SW 1271 (cell line): ENCODE data around the gene CALHM2.
A peak's percentile ranks its signal among the peaks of the same experiment; 100 is the strongest.
"Not testable (repeated sequence)": the region's sequence is repeated elsewhere in the genome, so short reads cannot be mapped to it uniquely, and the experiment has no call there.

Experiments used
- DNase-seq, 2 experiments: peaks; one replicate each; lab custom pipeline; 2025; lab: John Stamatoyannopoulos, UW

CALHM2 gene

DNA sequence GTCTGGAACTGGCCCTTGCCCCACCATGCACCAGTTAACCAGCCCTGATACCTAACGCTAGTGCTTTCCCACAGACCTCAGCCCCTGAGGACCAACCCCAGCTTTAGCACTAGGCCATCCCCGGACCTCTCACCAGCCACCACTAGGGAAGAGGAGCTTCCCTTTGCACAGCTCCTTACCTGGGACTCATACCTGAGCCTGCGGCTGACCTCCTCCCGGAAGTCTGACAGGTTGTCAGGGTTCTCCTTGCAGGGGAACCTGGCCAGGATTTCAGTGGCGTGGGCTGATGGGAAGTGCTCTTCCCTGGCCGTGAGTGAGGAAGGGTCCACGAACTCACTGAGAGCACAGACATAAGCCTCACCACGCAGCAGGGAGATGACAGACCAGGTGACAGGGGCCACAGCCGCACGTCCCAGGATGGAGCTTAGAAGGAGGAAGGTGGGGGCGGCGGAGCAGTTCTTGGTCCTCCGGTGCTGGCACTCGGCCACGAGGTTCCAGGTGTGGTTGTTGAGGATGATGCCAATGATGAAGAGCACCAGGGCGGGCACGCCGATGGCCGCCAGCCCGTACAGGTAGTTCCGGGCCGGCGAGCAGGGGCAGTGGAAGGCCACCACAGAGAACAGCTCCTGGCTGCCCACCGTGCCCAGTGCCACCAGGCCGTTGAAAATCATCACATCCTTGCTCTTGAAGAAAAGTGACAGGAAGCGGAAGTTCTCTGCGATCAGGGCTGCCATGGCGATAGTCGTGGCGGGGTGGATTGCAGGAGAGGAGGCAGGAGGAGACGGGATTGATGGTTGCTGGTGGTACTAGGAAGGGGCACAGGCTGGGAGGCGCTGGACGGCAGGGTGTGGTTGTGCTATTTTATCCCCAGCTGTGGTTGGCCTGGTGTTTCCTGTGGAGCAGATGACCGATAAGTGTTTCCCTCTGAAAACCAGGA, 2.7 kb downstream of the CALHM2 start:
- DNase-seq: no peak

DNA sequence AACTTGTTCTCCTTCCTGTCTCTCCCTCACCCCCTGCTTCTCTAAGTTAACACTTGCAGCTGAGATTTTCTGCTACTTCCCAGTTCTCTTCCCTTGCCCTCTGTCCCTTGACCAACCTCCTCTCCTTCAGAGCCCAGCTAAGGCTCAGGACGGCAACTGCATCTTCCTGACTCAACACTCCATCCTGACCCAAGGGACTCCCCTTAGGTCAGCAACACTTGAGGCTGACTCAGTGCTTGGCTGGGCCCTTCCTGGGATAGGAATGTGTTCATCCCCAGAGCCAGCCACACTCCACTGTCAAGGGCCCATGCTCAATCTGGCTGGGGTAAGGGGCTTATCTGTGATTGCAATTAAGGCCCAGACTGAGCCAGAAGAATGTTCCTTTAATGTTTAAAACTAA, 3.4 kb downstream of the CALHM2 start:
- DNase-seq: peak in 1 of 2 experiments; percentile 6

DNA sequence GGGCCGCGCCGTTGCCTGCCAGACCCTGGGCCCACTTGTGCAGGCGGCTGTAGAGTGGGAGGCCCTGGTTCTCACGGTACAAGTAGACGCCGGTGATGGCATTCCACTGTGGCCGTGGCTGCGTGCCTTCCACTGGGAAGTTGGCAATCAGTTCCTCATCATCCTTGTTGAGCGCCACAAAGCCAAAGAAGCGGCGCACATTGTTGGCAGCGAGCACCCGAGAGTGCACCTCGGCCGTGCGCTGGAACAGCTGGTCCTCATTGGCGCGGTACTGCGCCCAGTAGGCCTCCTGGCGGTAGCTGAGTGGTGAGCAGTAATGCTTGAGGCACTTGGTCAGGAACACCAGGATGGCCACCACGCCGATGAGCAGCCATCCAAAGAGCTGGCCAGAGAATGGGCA, 5.0 kb downstream of the CALHM2 start:
- no peak for DNase-seq

DNA sequence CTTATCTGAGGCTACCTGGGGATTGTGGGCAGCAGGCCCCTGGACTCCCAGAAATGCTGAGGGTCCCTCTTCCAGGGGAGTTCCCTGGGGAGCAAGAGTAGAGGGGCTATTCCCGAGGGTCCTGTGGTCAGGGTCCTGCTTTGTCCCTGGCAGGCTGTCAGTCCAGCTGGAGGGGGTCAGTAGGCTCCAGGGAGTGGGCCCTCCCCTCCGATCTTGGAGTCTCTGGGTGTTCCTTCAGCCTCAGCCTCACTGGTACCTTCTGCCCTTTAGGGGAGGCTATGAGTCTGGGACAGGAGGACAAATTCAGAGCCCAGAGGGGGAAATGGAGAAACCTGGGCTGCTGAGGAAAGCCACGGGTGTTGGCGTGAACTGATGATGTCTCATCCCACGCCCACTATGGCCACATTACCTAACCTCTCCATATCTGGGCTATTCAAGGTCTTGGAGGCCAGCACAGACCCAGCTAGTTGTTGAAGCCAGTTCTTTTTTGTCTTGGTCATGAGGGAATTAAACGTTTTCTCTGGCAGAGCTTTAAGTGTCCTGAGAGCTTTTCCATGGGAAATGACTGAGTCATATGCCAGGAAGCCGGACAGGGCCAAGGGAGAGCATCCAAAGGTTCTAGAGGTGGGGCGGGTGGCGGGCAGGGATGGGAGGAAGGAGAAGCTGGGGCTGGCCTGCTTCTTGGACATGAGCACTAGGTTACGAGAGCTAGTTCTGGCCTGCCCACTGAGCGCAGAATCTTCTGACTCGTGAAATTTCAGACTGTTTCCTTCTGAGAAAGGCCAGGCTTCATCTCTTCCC, 6.2 kb downstream of the CALHM2 start:
- DNase-seq: no peak

DNA sequence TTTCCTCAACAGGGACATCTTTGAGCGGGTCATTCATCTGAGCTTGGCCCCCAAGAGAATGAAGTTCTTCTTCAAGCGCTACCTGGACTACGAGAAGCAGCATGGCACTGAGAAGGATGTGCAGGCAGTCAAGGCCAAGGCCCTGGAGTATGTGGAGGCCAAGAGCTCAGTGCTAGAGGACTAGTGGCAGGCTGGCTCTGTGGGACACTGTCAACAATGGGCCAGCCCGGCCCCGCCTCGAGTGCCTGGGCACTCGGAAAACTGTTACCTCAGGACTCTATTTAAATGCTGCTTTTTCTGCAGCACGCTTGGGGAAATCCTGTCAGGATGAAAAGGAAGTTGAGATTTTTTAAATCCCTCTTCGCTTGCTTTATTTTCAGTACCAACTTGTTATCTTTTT, 6.8 kb downstream of the CALHM2 start:
- no peak for DNase-seq

DNA sequence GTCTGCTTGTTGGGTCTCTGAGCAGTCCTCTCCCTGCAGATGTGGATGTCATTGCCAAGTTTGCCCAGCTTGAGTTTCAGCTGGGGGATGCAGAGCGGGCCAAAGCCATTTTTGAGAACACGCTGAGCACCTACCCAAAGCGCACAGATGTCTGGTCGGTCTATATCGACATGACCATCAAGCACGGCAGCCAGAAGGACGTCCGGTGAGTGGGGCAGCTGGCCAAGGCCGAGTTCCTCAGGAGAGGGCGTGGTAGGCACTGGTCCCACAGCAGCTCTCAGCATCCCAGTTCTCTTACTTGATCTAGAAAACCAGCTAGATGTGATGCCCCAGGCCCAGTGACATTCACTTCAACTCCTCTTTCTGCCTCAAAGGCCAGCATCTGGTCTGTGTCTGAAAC, 7.7 kb downstream of the CALHM2 start:
- no peak for DNase-seq

DNA sequence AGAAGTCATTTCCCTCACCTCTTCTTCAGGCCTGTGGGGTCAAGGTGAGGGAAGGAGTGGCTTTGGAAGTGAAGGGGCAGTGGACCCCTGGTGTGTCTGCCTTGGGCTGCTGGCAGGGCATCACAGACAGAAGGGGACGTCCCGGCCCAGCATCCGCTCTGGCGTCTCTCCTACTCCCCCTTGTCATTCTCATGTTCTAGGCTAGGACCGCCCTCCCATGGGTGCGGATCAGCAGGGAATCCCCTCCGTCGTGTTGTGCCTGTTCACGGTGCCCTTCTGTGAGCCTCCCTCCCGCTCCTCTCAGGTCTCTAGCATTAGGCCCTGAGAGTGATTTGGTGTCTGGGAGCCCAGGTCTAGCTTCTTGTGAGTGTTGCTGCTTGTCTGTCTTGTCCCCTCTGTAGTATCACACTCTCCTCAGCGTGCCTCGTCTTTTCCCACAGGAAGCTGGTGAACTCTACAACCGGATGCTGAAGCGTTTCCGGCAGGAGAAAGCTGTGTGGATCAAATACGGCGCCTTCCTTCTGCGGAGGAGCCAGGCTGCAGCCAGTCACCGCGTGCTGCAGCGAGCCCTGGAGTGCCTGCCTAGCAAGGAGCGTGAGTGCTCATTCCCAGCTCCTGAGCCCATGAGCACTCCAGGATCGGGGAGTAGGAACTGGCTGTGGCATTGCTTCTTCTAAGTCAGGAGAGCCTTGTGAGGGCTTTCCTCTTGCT, 8.5 kb downstream of the CALHM2 start:
- DNase-seq: no peak

DNA sequence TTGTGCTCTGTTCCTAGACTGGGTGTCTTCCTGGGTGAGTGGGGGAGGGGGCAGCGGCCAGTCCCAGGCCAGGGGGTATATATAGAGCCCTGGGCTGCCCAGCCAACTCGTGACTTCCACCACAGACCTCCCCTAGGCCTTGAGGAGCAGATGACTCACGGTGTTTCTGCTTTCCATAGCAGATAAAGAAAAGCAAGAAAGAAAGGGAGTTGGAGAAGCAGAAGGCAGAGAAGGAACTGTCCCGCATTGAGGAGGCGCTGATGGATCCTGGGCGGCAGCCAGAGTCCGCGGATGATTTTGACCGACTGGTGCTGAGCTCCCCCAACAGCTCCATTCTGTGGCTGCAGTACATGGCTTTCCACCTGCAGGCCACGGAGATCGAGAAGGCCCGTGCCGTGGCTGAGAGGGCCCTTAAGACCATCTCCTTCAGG, 10.1 kb downstream of the CALHM2 start:
- no peak for DNase-seq

DNA sequence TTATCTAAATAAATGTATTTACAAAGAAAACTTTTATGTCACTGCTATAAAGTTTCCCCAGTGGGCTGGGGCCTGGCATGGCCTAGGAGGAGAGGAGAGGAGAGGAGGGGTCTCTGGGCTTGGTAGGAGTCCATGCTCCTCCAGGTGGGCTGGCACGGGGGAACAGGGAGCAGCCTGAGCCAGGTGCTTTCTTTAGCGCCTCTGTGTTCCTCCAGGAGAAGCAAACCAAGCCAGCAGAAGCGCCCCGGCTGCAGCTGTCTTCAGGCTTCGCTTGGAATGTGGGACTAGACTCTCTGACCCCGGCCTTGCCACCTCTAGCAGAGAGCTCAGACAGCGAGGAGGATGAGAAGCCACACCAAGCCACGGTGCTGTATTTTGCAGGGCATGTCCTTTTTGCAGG, 10.6 kb downstream of the CALHM2 start:
- no peak for DNase-seq

DNA sequence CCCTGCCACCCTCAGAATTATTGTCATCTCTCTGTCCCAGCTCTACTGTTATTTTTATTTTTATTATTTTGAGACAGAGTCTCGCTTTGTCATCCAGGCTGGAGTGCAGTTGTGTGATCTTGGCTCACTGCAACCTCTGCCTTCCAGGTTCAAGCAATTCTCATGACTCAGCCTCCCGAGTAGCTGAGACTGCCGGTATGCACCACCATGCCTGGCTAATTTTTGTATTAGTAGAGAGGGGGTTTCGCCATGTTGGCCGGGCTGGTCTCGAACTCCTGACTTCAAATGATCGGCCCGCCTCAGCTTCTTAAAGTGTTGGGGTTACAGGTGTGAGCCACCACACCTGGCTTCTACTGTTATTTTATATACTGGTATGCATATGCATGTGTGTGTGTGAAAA, 11.0 kb downstream of the CALHM2 start:
- no peak for DNase-seq

DNA sequence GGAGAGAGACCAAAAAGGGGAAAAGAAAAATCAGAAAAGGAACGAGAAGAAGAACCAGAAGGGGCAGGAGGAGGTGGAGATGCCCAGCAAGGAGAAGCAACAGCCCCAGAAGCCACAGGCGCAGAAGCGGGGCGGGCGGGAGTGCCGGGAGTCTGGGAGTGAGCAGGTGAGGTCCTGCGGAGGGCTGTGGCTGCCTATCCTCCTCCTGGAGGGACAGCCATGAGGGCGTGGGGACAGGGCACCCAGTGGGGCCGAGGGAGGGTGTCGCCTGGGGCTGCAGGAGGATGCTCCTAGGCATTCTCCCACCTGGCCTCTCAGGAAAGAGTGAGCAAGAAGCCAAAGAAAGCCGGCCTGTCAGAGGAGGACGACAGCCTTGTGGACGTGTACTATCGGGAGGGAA, 11.8 kb downstream of the CALHM2 start:
- no peak for DNase-seq

DNA sequence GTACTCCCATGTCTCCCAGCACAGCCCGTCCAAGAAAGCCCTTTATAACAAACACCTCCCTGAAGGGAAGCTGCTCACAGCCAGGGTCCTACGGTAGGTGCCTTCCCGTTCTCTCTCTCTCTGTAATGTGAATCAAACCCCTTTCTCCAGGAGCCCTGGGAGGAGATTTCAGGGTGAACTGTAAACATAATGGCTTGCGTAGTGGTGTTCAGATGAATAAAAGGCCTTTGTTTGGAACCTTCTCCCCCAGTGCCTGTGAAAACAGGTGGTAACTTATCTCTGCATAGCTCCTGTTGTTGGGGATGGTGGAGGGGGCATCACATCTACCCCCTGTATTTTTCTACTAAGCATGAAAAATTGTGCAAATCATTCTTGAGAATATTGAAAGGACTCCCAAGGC, 12.4 kb downstream of the CALHM2 start:
- DNase-seq: no peak

DNA sequence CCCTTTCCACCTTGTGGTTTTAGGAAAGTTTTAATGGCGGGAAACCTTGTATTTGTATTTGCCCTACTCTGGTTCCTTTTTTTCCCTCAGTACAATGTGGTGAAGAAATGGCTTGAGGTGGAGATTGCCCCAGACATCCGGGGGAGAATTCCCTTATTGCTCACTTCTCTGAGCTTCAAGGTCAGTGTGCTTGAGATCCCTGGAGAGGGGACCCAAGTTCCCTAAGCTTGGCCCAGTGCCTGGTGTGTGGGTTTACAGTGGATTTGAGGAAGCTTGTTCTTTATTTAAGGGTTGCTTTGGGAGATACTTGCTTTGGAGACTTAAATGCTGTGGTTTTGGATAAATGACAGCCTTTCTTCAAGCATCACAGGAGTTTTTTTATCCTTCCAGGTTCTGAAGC, 18.3 kb downstream of the CALHM2 start:
- DNase-seq: no peak

DNA sequence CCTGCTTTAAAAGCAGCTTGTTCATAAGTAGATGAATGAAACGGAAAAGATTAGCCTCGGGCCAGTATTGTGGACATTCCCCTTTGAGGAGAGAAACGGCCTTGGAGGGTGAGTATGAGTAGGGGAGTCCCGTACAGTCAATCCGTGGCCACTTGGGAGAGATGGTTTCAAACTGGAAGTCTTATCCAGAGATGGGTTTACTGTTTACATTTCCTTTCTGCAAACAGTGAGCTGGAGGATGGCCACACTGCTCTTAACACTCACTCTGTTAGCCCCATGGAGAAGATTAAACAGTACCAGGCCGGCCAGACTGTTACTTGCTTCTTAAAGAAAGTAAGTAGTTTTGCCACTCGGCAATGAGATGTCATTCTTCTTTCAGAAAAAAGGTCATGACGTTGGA, 20.3 kb downstream of the CALHM2 start:
- DNase-seq: no peak

DNA sequence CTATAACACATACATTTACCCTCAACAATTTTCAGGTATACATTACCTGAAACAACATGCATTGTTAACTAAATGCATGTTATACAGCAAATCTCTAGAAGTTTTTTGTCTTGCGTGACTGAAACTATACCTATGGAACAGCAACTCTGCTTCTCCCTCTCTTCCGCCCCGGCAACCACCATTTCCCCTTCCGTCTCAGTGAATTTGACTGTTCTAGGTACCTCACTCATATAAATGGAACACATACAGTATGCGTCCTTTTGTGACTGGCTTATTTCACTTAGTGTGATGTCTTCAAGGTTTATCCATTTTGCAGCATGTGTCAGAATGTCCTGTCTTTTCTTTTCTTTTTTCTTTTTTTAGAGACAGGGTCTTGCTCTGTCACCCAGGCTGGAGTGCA, 22.5 kb downstream of the CALHM2 start:
- DNase-seq: no peak

DNA sequence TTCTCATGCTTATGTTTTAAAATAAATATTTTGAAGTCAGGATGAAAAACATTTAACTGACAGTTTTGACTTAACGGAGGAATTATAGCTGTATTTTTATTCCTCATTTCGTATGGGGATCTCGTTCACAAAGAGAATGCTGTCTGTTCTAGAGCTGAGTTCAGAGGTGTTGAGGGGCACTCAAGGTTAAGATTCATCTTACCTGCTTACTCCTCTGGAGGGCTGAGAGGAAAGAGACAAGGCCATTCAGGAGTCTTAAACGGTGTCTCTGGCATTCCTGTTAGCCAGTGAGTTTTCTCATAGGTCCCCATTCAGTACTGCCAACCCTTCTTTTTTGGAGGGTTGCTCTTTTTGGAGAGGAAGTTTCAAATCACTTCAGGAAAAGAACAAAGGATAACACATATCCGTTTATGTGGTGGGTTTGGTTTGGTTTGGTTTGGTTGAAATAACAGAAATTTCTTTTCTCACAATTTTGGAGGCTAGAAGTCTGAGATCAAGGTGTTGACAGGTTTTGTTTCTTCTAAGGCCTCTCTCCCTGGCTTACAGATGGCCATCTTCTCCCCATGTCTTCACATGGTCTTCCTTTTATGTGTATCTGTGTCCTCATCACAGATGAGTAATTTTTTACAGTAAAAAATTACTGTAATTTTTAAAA, 23.1 kb downstream of the CALHM2 start:
- DNase-seq: no peak

DNA sequence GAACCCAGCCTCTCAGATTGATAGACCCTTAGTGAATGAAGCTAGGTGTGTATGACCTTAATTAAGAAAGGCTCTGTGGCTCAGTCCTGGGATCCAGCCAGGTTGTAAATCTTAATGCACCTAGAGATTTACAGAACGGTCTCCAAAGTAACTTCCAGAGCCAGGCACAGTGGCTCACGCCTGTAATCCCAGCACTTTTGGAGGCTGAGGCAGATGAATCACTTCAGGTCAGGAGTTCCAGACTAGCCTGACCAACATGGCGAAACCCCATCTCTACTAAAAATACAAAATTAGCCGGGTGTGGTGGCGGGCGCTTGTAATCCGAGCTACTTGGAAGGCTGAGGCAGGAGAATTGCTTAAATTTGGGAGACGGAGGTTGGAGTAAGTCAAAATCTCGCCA, 24.3 kb downstream of the CALHM2 start:
- no peak for DNase-seq

DNA sequence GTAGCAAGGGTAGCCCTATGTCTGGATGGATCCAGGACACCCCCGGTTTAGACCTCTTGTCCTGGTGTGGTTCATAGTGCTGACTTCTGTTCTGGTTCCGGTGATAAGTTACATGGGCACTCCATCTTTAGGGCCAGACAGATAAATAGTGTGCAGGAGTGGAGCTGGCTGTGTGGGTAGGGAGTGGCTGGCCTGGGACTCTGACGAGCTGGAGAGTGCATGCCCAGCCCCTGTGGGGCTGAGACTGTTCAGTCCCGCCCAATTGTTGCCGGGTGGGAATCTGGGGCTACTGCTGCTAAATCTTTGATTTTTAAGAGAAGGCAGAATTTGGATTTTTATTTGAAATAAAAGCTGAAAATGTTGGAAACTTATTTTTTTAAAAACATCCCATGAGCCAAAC, 28.4 kb downstream of the CALHM2 start:
- no peak for DNase-seq

DNA sequence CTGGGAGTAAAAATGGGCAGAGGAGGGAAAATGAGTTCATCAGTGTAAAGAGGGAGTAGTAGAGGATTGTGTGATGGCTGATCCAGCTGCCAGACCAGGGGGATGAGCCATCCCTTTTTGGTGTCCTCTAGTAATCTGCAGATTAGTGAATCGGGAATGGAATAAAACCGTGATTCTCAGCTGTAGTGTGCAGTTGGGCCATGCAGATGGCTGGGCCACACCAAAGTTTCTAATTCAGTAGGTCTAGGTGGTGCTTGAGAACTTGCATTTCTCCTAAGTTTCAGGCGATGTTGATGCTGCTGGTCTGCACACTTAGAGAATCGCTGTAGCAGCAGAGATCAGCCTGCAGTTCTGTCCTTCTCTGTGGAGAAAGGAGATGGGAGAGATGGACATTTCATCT, 33.1 kb downstream of the CALHM2 start:
- no peak for DNase-seq

DNA sequence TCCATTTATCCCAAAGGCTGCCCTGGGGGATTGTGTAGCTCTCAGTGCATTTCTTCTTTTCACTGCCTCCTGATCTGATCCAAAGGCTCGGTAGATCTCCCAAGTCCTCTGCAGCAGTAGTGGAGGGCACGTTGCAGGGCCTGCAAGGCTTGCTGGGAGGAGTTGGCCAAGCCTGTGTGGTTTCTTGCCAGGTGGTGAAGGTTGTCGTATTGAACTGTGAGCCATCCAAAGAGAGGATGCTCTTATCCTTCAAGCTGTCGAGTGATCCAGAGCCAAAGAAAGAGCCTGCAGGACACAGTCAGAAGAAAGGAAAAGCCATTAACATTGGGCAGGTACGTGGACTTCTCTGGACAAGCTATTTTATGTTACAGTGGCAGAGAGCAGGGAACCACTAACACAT, 34.6 kb downstream of the CALHM2 start:
- DNase-seq: no peak

DNA sequence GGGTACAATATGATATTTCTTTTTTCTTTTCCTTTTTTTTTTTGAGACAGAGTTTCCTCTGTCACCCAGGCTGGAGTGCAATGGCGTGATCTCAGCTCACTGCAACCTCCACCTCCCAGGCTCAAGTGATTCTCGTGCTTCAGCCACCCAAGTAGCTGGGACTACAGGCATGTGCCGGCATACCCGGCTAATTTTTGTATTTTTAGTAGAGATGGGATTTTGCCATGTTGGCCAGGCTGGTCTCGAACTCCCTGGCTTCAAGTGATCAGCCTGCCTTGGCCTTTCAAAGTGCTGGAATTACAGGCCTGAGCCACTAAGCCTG, 35.1 kb downstream of the CALHM2 start:
- DNase-seq: not testable (repeated sequence)

DNA sequence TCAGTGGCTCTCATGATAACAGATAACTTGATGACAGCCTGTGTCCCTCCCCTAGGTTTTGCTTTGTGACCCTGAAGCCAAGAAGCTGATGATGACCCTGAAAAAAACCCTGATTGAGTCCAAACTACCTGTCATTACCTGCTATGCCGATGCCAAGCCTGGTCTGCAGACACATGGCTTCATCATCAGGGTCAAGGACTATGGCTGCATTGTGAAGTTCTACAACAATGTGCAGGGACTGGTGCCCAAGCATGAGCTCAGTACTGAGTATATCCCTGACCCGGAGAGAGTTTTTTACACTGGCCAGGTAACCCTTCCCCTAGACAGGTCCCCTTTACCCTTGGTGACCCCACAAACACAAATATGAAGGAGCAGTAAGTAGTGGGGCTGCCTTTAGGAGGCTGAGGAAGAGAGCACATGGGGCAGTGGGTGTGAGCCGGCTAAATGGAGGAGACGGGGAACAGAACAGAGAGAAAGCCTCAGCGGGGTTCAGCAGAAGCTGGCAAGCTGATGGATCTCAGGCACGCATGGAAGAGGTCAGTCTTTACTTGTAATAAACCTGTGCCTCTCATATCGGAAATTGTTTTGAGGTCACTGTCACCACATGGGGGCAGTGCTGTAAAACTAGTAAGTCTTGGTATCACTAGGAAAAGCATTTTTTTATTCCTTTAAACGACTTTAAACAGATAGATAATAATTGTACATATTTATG, 35.6 kb downstream of the CALHM2 start:
- DNase-seq: peak; percentile 17 to 32
